Activated CD4-positive, alpha-beta memory T cell treated with anti-CD3 and anti-CD28 coated beads, Interleukin-2, amount 10 ng/mL, durations not matched to agents 7 days and 5 days (primary cell): ENCODE measurements around the gene MAPKAPK2. TPM values are rescaled to one million over a fixed set of nuclear protein-coding genes. Genes with fewer than 3 reads are reported as not detected.
A peak's percentile ranks its signal among the peaks of the same experiment; 100 is the strongest.

Experiments
- CTCF ChIA-PET: fragments of 350-600 bp; sonication (Branson Sonifier 250); formaldehyde crosslinking; loops from one replicate; lab custom pipeline; 2021; ENCODE audit warnings: antibody characterized with exemption, inconsistent platforms; lab: Charles Lee
- POLR2A ChIA-PET: fragments of 350-600 bp; sonication (Branson Sonifier 250); formaldehyde crosslinking; loops from one replicate; lab custom pipeline; 2021; ENCODE audit warnings: antibody characterized with exemption; lab: Charles Lee
- DNase-seq: peaks from one replicate; pipeline ENCODE4 v3.0.0-alpha.2; 2020
- H3K27ac Mint-ChIP-seq: one replicate; pipeline ENCODE4 v1.8.0; 2021; ENCODE audit warnings: mild to moderate bottlenecking, mixed read lengths
- H3K27me3 Mint-ChIP-seq: one replicate; pipeline ENCODE4 v1.8.0; 2021; ENCODE audit warnings: mixed read lengths
- H3K36me3 Mint-ChIP-seq: one replicate; pipeline ENCODE4 v1.8.0; 2021; ENCODE audit warnings: low read depth, mixed read lengths
- H3K4me1 Mint-ChIP-seq: one replicate; pipeline ENCODE4 v1.8.0; 2021; ENCODE audit warnings: mixed read lengths
- H3K4me3 Mint-ChIP-seq: one replicate; pipeline ENCODE4 v1.8.0; 2021; ENCODE audit warnings: mild to moderate bottlenecking, mixed read lengths
- H3K9me3 Mint-ChIP-seq: one replicate; pipeline ENCODE4 v1.8.0; 2021; ENCODE audit warnings: mixed read lengths
- total RNA-seq, 2 experiments: library from RNA; stranded (reverse); gene quantifications; one replicate each; pipeline ENCODE4 v1.2.3, GENCODE V29; 2021

MAPKAPK2 gene
- total RNA-seq, 2 experiments from 2014 or later, result 89.1 to 95.2 TPM

GRCh38 chr1:206699000-206699586 is 14.4 kb downstream of the MAPKAPK2 start:
- DNase-seq, result no peak
- no peaks in the 10 kb centered on the region for H3K27me3 Mint-ChIP-seq
- ChIA-PET POLR2A (no interaction called here), CTCF (interaction anchor here (1.4 to 1.7 kb wide), 2 partner anchors 28 to 35 kb away, joined by 5 read pairs; no protein-coding TSS in a partner anchor)
- no peak overlapping the region for H3K4me3 Mint-ChIP-seq
- H3K9me3 Mint-ChIP-seq, result no peaks in the 10 kb centered on the region
- peak overlapping the region; percentile 23 for H3K27ac Mint-ChIP-seq
- H3K4me1 Mint-ChIP-seq, result peaks cover 65% of the 10 kb centered on the region
- peaks cover 34% of the 10 kb centered on the region for H3K36me3 Mint-ChIP-seq

GRCh38 chr1:206699626-206700025 is 14.9 kb downstream of the MAPKAPK2 start:
- CTCF ChIA-PET, result interaction anchor here (1.4 to 1.7 kb wide), 2 partner anchors 9 to 35 kb away, joined by 5 read pairs; no protein-coding TSS in a partner anchor
- H3K36me3 Mint-ChIP-seq, result peaks cover 34% of the 10 kb centered on the region
- H3K9me3 Mint-ChIP-seq, result no peaks in the 10 kb centered on the region
- no peaks in the 10 kb centered on the region for H3K27me3 Mint-ChIP-seq
- POLR2A ChIA-PET, result no interaction called here
- no peak overlapping the region for H3K4me3 Mint-ChIP-seq
- no peak for DNase-seq
- peaks cover 70% of the 10 kb centered on the region for H3K4me1 Mint-ChIP-seq
- no peak overlapping the region for H3K27ac Mint-ChIP-seq

GRCh38 chr1:206700445-206701036 is 15.8 kb downstream of the MAPKAPK2 start:
- ChIA-PET POLR2A (interaction anchor here (0.8 kb wide), 1 partner anchor 15 kb away, joined by 4 read pairs; no protein-coding TSS in a partner anchor), CTCF (interaction anchor here (0.7 to 1.7 kb wide), 4 partner anchors 10 to 41 kb away, joined by 3 to 5 read pairs (median 4); no protein-coding TSS in a partner anchor)
- Mint-ChIP-seq H3K27me3 (no peaks in the 10 kb centered on the region), H3K4me1 (peaks cover 75% of the 10 kb centered on the region), H3K9me3 (no peaks in the 10 kb centered on the region), H3K4me3 (no peak overlapping the region), H3K27ac (no peak overlapping the region), H3K36me3 (peaks cover 27% of the 10 kb centered on the region)
- DNase-seq, result no peak

GRCh38 chr1:206702260-206702659 is 17.6 kb downstream of the MAPKAPK2 start:
- POLR2A ChIA-PET, result interaction anchor here (1.2 to 2.2 kb wide), 2 partner anchors 11 to 16 kb away, joined by 5 to 18 read pairs; no protein-coding TSS in a partner anchor
- no peak for DNase-seq
- Mint-ChIP-seq H3K27me3 (no peaks in the 10 kb centered on the region), H3K4me1 (peaks cover 75% of the 10 kb centered on the region), H3K27ac (no peak overlapping the region), H3K9me3 (no peaks in the 10 kb centered on the region), H3K4me3 (no peak overlapping the region), H3K36me3 (peaks cover 14% of the 10 kb centered on the region)
- CTCF ChIA-PET, result interaction anchor here (0.9 to 1.3 kb wide), 3 partner anchors 32 to 223 kb away, joined by 3 to 4 read pairs (median 3); no protein-coding TSS in a partner anchor

- Mint-ChIP-seq H3K27ac (no peak overlapping the region), H3K27me3 (no peaks in the 10 kb centered on the region), H3K4me1 (peaks cover 78% of the 10 kb centered on the region), H3K9me3 (no peaks in the 10 kb centered on the region), H3K4me3 (no peak overlapping the region), H3K36me3 (peaks cover 10% of the 10 kb centered on the region)
- POLR2A ChIA-PET, result interaction anchor here (1.2 to 2.2 kb wide), 3 partner anchors 9 to 16 kb away, joined by 5 to 18 read pairs (median 11); no protein-coding TSS in a partner anchor
- CTCF ChIA-PET, result interaction anchor here (0.9 to 1.3 kb wide), 4 partner anchors 20 to 224 kb away, joined by 3 to 4 read pairs (median 3); no protein-coding TSS in a partner anchor
- no peak for DNase-seq
These were observed 18.1 kb downstream of the MAPKAPK2 start for GRCh38 chr1:206702803-206703202.

- peak overlapping the region; percentile 69 for H3K27ac Mint-ChIP-seq
- no peak overlapping the region for H3K4me3 Mint-ChIP-seq
- DNase-seq, result peak; percentile 52
- POLR2A ChIA-PET, result interaction anchor here (0.9 to 2.2 kb wide), 4 partner anchors 10 to 23 kb away, joined by 3 to 18 read pairs (median 8); no protein-coding TSS in a partner anchor
- no peaks in the 10 kb centered on the region for H3K27me3 Mint-ChIP-seq
- peaks cover 85% of the 10 kb centered on the region for H3K4me1 Mint-ChIP-seq
- peaks cover 10% of the 10 kb centered on the region for H3K36me3 Mint-ChIP-seq
- H3K9me3 Mint-ChIP-seq, result no peaks in the 10 kb centered on the region
- CTCF ChIA-PET, result interaction anchor here (1.3 to 3.3 kb wide), 3 partner anchors 19 to 39 kb away, joined by 3 to 10 read pairs (median 3); no protein-coding TSS in a partner anchor
These were observed 19.0 kb downstream of the MAPKAPK2 start for GRCh38 chr1:206703661-206704060.

- Mint-ChIP-seq H3K27ac (peak overlapping the region; percentile 69), H3K36me3 (peaks cover 7% of the 10 kb centered on the region), H3K9me3 (no peaks in the 10 kb centered on the region), H3K4me1 (peaks cover 85% of the 10 kb centered on the region), H3K4me3 (no peak overlapping the region), H3K27me3 (no peaks in the 10 kb centered on the region)
- ChIA-PET CTCF (interaction anchor here (1.1 to 3.3 kb wide), 4 partner anchors 18 to 39 kb away, joined by 3 to 10 read pairs (median 3); no protein-coding TSS in a partner anchor), POLR2A (interaction anchor here (0.9 to 2.2 kb wide), 3 partner anchors 9 to 22 kb away, joined by 3 to 18 read pairs (median 11); no protein-coding TSS in a partner anchor)
- peak; percentile 28 for DNase-seq
These were observed 19.5 kb downstream of the MAPKAPK2 start for GRCh38 chr1:206704226-206704625.

GRCh38 chr1:206705191-206705590 is 20.5 kb downstream of the MAPKAPK2 start:
- ChIA-PET POLR2A (interaction anchor here (1.2 to 2.7 kb wide), 2 partner anchors 10 to 17 kb away, joined by 3 to 15 read pairs; no protein-coding TSS in a partner anchor), CTCF (interaction anchor here (1.1 to 3.3 kb wide), 3 partner anchors 21 to 41 kb away, joined by 3 to 10 read pairs (median 7); no protein-coding TSS in a partner anchor)
- Mint-ChIP-seq H3K9me3 (no peaks in the 10 kb centered on the region), H3K36me3 (peaks cover 7% of the 10 kb centered on the region), H3K4me1 (peaks cover 82% of the 10 kb centered on the region), H3K4me3 (no peak overlapping the region), H3K27me3 (no peaks in the 10 kb centered on the region), H3K27ac (no peak overlapping the region)
- DNase-seq, result no peak

- peaks cover 81% of the 10 kb centered on the region for H3K4me1 Mint-ChIP-seq
- POLR2A ChIA-PET, result interaction anchor here (0.9 to 2.7 kb wide), 4 partner anchors 10 to 18 kb away, joined by 3 to 15 read pairs (median 4); no protein-coding TSS in a partner anchor
- no peak overlapping the region for H3K27ac Mint-ChIP-seq
- no peak overlapping the region for H3K4me3 Mint-ChIP-seq
- peaks cover 12% of the 10 kb centered on the region for H3K36me3 Mint-ChIP-seq
- CTCF ChIA-PET, result interaction anchor here (1.4 to 3.3 kb wide), 2 partner anchors 21 to 42 kb away, joined by 7 to 10 read pairs; no protein-coding TSS in a partner anchor
- H3K27me3 Mint-ChIP-seq, result no peaks in the 10 kb centered on the region
- no peak for DNase-seq
- no peaks in the 10 kb centered on the region for H3K9me3 Mint-ChIP-seq
These were observed 21.1 kb downstream of the MAPKAPK2 start for GRCh38 chr1:206705726-206706297.

GRCh38 chr1:206706298-206706791 is 21.6 kb downstream of the MAPKAPK2 start:
- H3K27ac Mint-ChIP-seq, result no peak overlapping the region
- ChIA-PET CTCF (interaction anchor here (1.4 to 3.3 kb wide), 2 partner anchors 20 to 42 kb away, joined by 7 to 10 read pairs; no protein-coding TSS in a partner anchor), POLR2A (interaction anchor here (0.9 to 2.7 kb wide), 3 partner anchors 9 to 14 kb away, joined by 3 to 15 read pairs (median 6); no protein-coding TSS in a partner anchor)
- DNase-seq, result no peak
- H3K27me3 Mint-ChIP-seq, result no peaks in the 10 kb centered on the region
- peaks cover 79% of the 10 kb centered on the region for H3K4me1 Mint-ChIP-seq
- peaks cover 9% of the 10 kb centered on the region for H3K36me3 Mint-ChIP-seq
- no peaks in the 10 kb centered on the region for H3K9me3 Mint-ChIP-seq
- H3K4me3 Mint-ChIP-seq, result no peak overlapping the region

- Mint-ChIP-seq H3K4me3 (no peak overlapping the region), H3K36me3 (peaks cover 9% of the 10 kb centered on the region), H3K27ac (no peak overlapping the region), H3K9me3 (no peaks in the 10 kb centered on the region), H3K4me1 (peaks cover 80% of the 10 kb centered on the region), H3K27me3 (no peaks in the 10 kb centered on the region)
- ChIA-PET POLR2A (interaction anchor here (1.1 to 2.7 kb wide), 2 partner anchors 9 to 12 kb away, joined by 3 to 15 read pairs; no protein-coding TSS in a partner anchor), CTCF (interaction anchor here (3.3 kb wide), 1 partner anchor 19 kb away, joined by 10 read pairs; no protein-coding TSS in a partner anchor)
- no peak for DNase-seq
These were observed 22.2 kb downstream of the MAPKAPK2 start for GRCh38 chr1:206706806-206707366.
